Measurements from ENCODE around the gene OR10K2. TPM values are rescaled to one million over a fixed set of nuclear protein-coding genes. Genes with fewer than 3 reads are reported as not detected.

OR10K2 gene
- total RNA-seq, 1 donor from 2014 or later = not detected

- TF ChIP-seq, protein P1, sequence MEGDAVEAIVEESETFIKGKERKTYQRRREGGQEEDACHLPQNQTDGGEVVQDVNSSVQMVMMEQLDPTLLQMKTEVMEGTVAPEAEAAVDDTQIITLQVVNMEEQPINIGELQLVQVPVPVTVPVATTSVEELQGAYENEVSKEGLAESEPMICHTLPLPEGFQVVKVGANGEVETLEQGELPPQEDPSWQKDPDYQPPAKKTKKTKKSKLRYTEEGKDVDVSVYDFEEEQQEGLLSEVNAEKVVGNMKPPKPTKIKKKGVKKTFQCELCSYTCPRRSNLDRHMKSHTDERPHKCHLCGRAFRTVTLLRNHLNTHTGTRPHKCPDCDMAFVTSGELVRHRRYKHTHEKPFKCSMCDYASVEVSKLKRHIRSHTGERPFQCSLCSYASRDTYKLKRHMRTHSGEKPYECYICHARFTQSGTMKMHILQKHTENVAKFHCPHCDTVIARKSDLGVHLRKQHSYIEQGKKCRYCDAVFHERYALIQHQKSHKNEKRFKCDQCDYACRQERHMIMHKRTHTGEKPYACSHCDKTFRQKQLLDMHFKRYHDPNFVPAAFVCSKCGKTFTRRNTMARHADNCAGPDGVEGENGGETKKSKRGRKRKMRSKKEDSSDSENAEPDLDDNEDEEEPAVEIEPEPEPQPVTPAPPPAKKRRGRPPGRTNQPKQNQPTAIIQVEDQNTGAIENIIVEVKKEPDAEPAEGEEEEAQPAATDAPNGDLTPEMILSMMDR (IDR thresholded peaks at IDR 0.05; ENCODE audit: unreplicated experiment) = no peak
These were observed 8.5 kb downstream of the OR10K2 start for GRCh38 chr1:158417586-158417985.

GRCh38 chr1:158414651-158415345, 11.2 kb downstream of the OR10K2 start:
- Mint-ChIP-seq H3K4me3 (ENCODE audit: low read depth) (no peak overlapping the region), H3K9me3 (ENCODE audit: low read depth) (no peaks in the 10 kb centered on the region), H3K36me3 (ENCODE audit: insufficient read depth) (no peaks in the 10 kb centered on the region), H3K4me1 (ENCODE audit: low read depth) (no peaks in the 10 kb centered on the region), H3K27ac (no peak overlapping the region), H3K27me3 (no peaks in the 10 kb centered on the region)
- TF ChIP-seq, protein P1 (IDR thresholded peaks at IDR 0.05; ENCODE audit: unreplicated experiment) = no peak
- no peak for DNase-seq (ENCODE audit: low spot score, unreplicated experiment)

More at GRCh38 chr1:158417586-158417985, 8.5 kb downstream of the OR10K2 start:
- no peak overlapping the region for H3K27ac Mint-ChIP-seq
- H3K4me3 Mint-ChIP-seq (ENCODE audit: low read depth) = no peak overlapping the region
- no peaks in the 10 kb centered on the region for H3K4me1 Mint-ChIP-seq (ENCODE audit: low read depth)
- no peaks in the 10 kb centered on the region for H3K36me3 Mint-ChIP-seq (ENCODE audit: insufficient read depth)
- H3K9me3 Mint-ChIP-seq (ENCODE audit: low read depth) = no peaks in the 10 kb centered on the region
- no peaks in the 10 kb centered on the region for H3K27me3 Mint-ChIP-seq
- no peak for DNase-seq (ENCODE audit: low spot score, unreplicated experiment)

GRCh38 chr1:158407092-158407491, 18.9 kb downstream of the OR10K2 start:
- DNase-seq (ENCODE audit: low spot score, unreplicated experiment) = no peak
- Mint-ChIP-seq H3K9me3 (ENCODE audit: low read depth) (no peaks in the 10 kb centered on the region), H3K27me3 (no peaks in the 10 kb centered on the region), H3K36me3 (ENCODE audit: insufficient read depth) (no peaks in the 10 kb centered on the region), H3K4me1 (ENCODE audit: low read depth) (no peaks in the 10 kb centered on the region), H3K4me3 (ENCODE audit: low read depth) (no peak overlapping the region), H3K27ac (no peak overlapping the region)
- TF ChIP-seq, protein P1 (IDR thresholded peaks at IDR 0.05; ENCODE audit: unreplicated experiment) = no peak

DNA sequence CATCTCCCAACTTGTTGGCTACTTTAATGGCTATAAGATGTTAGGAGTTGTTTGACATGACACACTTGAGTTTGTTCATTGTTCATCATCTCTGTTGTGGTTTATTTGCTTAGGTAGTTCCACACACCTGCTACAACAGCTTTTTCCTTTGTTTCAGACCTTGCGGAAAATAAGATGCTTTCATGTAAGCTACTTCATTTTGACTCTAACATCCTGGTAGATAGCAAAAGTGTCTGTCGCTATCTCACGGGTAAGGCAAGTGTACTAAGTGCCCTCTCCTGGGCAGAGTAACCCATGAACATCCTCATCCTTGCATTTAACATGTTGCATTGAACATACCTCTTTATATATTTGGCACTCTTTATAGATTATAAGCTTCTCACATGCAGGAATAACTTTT, 25.2 kb downstream of the OR10K2 start:
- TF ChIP-seq, protein P1 (IDR thresholded peaks at IDR 0.05; ENCODE audit: unreplicated experiment) = no peak
- peaks cover 3% of the 10 kb centered on the region for H3K27me3 Mint-ChIP-seq
- no peak overlapping the region for H3K27ac Mint-ChIP-seq
- no peaks in the 10 kb centered on the region for H3K4me1 Mint-ChIP-seq (ENCODE audit: low read depth)
- H3K4me3 Mint-ChIP-seq (ENCODE audit: low read depth) = no peak overlapping the region
- DNase-seq (ENCODE audit: low spot score, unreplicated experiment) = no peak
- no peaks in the 10 kb centered on the region for H3K36me3 Mint-ChIP-seq (ENCODE audit: insufficient read depth)
- no peaks in the 10 kb centered on the region for H3K9me3 Mint-ChIP-seq (ENCODE audit: low read depth)

- no peak for DNase-seq (ENCODE audit: low spot score, unreplicated experiment)
- Mint-ChIP-seq H3K36me3 (ENCODE audit: insufficient read depth) (no peaks in the 10 kb centered on the region), H3K27me3 (peaks cover 3% of the 10 kb centered on the region), H3K4me1 (ENCODE audit: low read depth) (no peaks in the 10 kb centered on the region), H3K4me3 (ENCODE audit: low read depth) (no peak within 1 kb of the TSS), H3K9me3 (ENCODE audit: low read depth) (no peaks in the 10 kb centered on the region), H3K27ac (no peak within 1 kb of the TSS)
- TF ChIP-seq, protein P1 (IDR thresholded peaks at IDR 0.05; ENCODE audit: unreplicated experiment) = no peak
These were observed 27.1 kb downstream of the OR10K2 start, which contains the start of gene OR10T2 for GRCh38 chr1:158398818-158399514. TSS of gene OR10T2 (minus strand) at chr1:158399466. CDS start at chr1:158399466, 0 bp downstream.
